Measurements from ENCODE around the gene MGP. TPM values are rescaled to one million over a fixed set of nuclear protein-coding genes. Genes with fewer than 3 reads are reported as not detected.

Gene MGP
- total and polyA plus RNA-seq, 2 of the 8 experiments (the other 6 are each of a cell fraction or from before 2014, with no cell fraction given) = not detected

DNA sequence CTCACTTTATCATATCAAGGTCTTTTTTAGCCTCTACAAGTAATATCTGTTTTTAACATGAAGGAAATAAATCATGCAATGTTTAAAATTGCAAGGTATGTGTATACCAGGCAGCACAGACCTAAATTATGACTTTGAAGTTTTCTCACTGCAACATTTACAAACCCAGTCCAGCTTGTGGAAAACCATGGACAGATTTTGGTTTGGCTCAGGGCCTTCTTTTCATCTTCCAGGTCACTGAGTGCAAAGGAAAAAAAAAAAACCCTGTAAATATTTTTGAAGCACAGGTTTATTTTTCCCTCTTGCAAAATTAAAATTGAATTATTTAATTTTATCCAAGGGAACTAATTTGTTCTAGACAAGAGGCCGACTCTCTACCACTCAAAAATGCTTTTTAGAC is 13.8 kb downstream of the MGP start:
- Histone ChIP-seq H4K8ac (ENCODE audit: extremely low read depth, insufficient read depth, low read length) (no peak overlapping the region), H4K91ac (replicated peaks; ENCODE audit: insufficient read length, low read length) (no peak overlapping the region), H3K79me1 (ENCODE audit: low read depth, low read length) (no peaks in the 10 kb centered on the region), H2AFZ (ENCODE audit: low read length) (no peak overlapping the region), H2BK12ac (ENCODE audit: low read depth, low read length) (no peak overlapping the region), H3K4ac (replicated peaks; ENCODE audit: insufficient read length, low read depth, low read length) (no peak overlapping the region), H3K14ac (ENCODE audit: insufficient read length) (no peak overlapping the region), H4K20me1 (replicated peaks in 1 of 2; ENCODE audit: control insufficient read depth in 1 of 2, insufficient read depth in 2 of 2, low read length in 2 of 2) (no peaks in the 10 kb centered on the region), H3K9ac (replicated peaks in 1 of 4; ENCODE audit: extremely low read depth in 1 of 4, low read depth in 3 of 4, low read length in 3 of 4) (no peak overlapping the region), H3K4me2 (ENCODE audit: insufficient read depth in 1 of 2, low read depth in 2 of 2, low read length in 2 of 2) (no peak overlapping the region), H3K23me2 (ENCODE audit: low read depth, low read length) (no peaks in the 10 kb centered on the region), H3K36me3 (ENCODE audit: control insufficient read depth in 2 of 4, insufficient read depth in 4 of 4, low read length in 3 of 4) (no peaks in the 10 kb centered on the region), H3K27me3 (replicated peaks in 1 of 4; ENCODE audit: control insufficient read depth in 3 of 4, extremely low read depth in 1 of 4, insufficient read depth in 3 of 4, low read length in 3 of 4) (no peaks in the 10 kb centered on the region), H4K5ac (ENCODE audit: insufficient read length, low read depth, low read length) (no peak overlapping the region), H2AK5ac (ENCODE audit: low read depth, low read length) (no peak overlapping the region), H3K9me3 (ENCODE audit: insufficient read depth in 2 of 2, low read depth in 1 of 2, low read length in 1 of 2) (peaks cover 12% of the 10 kb centered on the region in 2 experiments), H2BK20ac (ENCODE audit: low read length) (no peak overlapping the region), H3K4me1 (replicated peaks in 1 of 4; ENCODE audit: control insufficient read depth in 3 of 4, insufficient read depth in 4 of 4, low read length in 3 of 4) (no peaks in the 10 kb centered on the region), H3K18ac (ENCODE audit: extremely low read depth, low read length) (no peak overlapping the region), H3K4me3 (ENCODE audit: extremely low read depth in 1 of 4, insufficient read depth in 2 of 4, low read depth in 3 of 4, low read length in 4 of 4) (no peak overlapping the region), H2BK120ac (replicated peaks; ENCODE audit: low read depth, low read length) (no peak overlapping the region), H2BK15ac (ENCODE audit: low read length) (no peak overlapping the region), H3K23ac (ENCODE audit: insufficient read length) (no peak overlapping the region), H3K79me2 (ENCODE audit: control insufficient read depth in 1 of 2, insufficient read depth in 2 of 2, low read length in 2 of 2) (no peaks in the 10 kb centered on the region), H3K27ac (ENCODE audit: low read depth, low read length) (no peak overlapping the region), H2BK5ac (ENCODE audit: low read depth, low read length) (no peak overlapping the region), H3K56ac (replicated peaks; ENCODE audit: insufficient read length, low read depth, low read length) (no peak overlapping the region)
- no peak for FAIRE-seq
- no peak for DNase-seq (ENCODE audit: low read depth in 1 of 2, low spot score in 2 of 2)
- ChIA-PET POLR2A (ENCODE audit: partially characterized antibody) (no interaction called here), CTCF (ENCODE audit: partially characterized antibody) (no interaction called here)
- WGBS, 2 experiments (ENCODE audit: extremely low coverage in 1 of 2, insufficient coverage in 1 of 2, insufficient read length in 1 of 2, insufficient replicate concordance in 2 of 2, low coverage in 1 of 2, low lambda C conversion rate in 2 of 2, missing lambda C conversion rate in 1 of 2) = 79% methylated on average over 1 of the region's 1 CpG; no CpG with 5 or more reads in 1 of the 2 experiments
- TF ChIP-seq, protein P1, sequence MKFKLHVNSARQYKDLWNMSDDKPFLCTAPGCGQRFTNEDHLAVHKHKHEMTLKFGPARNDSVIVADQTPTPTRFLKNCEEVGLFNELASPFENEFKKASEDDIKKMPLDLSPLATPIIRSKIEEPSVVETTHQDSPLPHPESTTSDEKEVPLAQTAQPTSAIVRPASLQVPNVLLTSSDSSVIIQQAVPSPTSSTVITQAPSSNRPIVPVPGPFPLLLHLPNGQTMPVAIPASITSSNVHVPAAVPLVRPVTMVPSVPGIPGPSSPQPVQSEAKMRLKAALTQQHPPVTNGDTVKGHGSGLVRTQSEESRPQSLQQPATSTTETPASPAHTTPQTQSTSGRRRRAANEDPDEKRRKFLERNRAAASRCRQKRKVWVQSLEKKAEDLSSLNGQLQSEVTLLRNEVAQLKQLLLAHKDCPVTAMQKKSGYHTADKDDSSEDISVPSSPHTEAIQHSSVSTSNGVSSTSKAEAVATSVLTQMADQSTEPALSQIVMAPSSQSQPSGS (IDR thresholded peaks at IDR 0.05; ENCODE audit: low read length) = no peak
- TF ChIP-seq GTF2F1 (IDR thresholded peaks at IDR 0.05; ENCODE audit: borderline replicate concordance, low read depth, low read length) (no peak), BRCA1 (IDR thresholded peaks at IDR 0.05; ENCODE audit: low read depth, low read length) (no peak), TBP (IDR thresholded peaks at IDR 0.05; ENCODE audit: low read depth, low read length) (no peak), RBBP5 (IDR thresholded peaks at IDR 0.05; ENCODE audit: borderline replicate concordance, low read depth, low read length) (no peak), CBX8 (IDR thresholded peaks at IDR 0.05; ENCODE audit: borderline replicate concordance, low read depth, low read length) (no peak), FOSL1 (IDR thresholded peaks at IDR 0.05; ENCODE audit: insufficient read depth, low read depth, low read length) (no peak), KDM1A (IDR thresholded peaks at IDR 0.05; ENCODE audit: borderline replicate concordance, low read length) (no peak), RAD21 (IDR thresholded peaks at IDR 0.05 in 1 of 2, conservative IDR thresholded peaks at IDR 0.05 in 1 of 2; ENCODE audit: low read depth in 2 of 2, low read length in 2 of 2) (no peak)
- TF ChIP-seq, protein P2, sequence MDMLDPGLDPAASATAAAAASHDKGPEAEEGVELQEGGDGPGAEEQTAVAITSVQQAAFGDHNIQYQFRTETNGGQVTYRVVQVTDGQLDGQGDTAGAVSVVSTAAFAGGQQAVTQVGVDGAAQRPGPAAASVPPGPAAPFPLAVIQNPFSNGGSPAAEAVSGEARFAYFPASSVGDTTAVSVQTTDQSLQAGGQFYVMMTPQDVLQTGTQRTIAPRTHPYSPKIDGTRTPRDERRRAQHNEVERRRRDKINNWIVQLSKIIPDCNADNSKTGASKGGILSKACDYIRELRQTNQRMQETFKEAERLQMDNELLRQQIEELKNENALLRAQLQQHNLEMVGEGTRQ (IDR thresholded peaks at IDR 0.05; ENCODE audit: low read length) = no peak
- TF ChIP-seq, protein P3, sequence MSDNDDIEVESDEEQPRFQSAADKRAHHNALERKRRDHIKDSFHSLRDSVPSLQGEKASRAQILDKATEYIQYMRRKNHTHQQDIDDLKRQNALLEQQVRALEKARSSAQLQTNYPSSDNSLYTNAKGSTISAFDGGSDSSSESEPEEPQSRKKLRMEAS (IDR thresholded peaks at IDR 0.05) = no peak

All from H1 (cell line).